Measurements from ENCODE around the gene CTNNA1. TPM values are rescaled to one million over a fixed set of nuclear protein-coding genes. Genes with fewer than 3 reads are reported as not detected.

The CTNNA1 gene
- total RNA-seq, 1 donor from 2014 or later, result 359 TPM

DNA sequence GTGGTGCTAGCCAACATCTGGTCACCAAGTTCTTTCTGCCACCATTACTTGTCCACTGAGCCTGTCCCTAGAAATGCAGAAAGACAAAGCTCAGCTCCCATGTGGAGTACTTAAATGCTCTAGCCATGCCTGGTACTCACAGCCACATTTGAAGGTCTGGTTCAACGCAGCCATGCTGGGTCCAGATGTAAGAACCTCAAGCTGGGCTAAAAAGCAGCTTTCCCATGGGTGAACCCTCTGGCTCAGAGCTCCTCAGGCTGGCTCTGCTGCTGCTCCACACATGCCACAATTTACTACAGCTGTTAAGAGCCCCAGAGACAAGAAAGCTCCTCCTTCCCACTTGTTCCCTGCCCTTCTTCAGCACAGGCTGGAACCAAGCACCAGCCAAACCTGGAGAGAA is 219.0 kb downstream of the CTNNA1 start:
- Histone ChIP-seq H2AFZ (ENCODE audit: low read depth, low read length) (no peak overlapping the region), H3K4me3 (ENCODE audit: insufficient read depth, low read depth, low read length) (no peak overlapping the region), H3K27me3 (ENCODE audit: insufficient read depth, low read length) (no peaks in the 10 kb centered on the region), H3K4me1 (ENCODE audit: insufficient read depth, low read length) (peaks cover 21% of the 10 kb centered on the region), H3K9ac (ENCODE audit: low read length) (no peak overlapping the region), H3K9me3 (ENCODE audit: insufficient read depth, low read depth, low read length) (no peaks in the 10 kb centered on the region), H3K79me2 (ENCODE audit: insufficient read depth, low read length) (no peaks in the 10 kb centered on the region), H3K4me2 (ENCODE audit: low read length) (no peak overlapping the region), H4K20me1 (ENCODE audit: insufficient read depth, low read length) (peaks cover 5% of the 10 kb centered on the region), H3K27ac (ENCODE audit: low read depth, low read length) (no peak overlapping the region), H3K36me3 (ENCODE audit: insufficient read depth, low read length) (no peaks in the 10 kb centered on the region)
- peaks cover 2% of the 10 kb centered on the region for H3K27me3 Mint-ChIP-seq (ENCODE audit: low read depth, unreplicated experiment)
- TF ChIP-seq EZH2 (IDR thresholded peaks at IDR 0.05; ENCODE audit: insufficient read depth, low read length), result no peak
- TF ChIP-seq CTCF (IDR thresholded peaks at IDR 0.05; ENCODE audit: insufficient read depth, low read depth, low read length), result no peak
- DNase-seq (ENCODE audit: low read depth) (no peak), FAIRE-seq (no peak)
- no peaks in the 10 kb centered on the region for H3K9me3 Mint-ChIP-seq (ENCODE audit: unreplicated experiment)
- peaks cover 14% of the 10 kb centered on the region for H3K36me3 Mint-ChIP-seq (ENCODE audit: low read depth, unreplicated experiment)
- H3K4me3 Mint-ChIP-seq (ENCODE audit: unreplicated experiment), result no peak overlapping the region
- peaks cover 39% of the 10 kb centered on the region for H3K4me1 Mint-ChIP-seq (ENCODE audit: low read depth, unreplicated experiment)
- H3K27ac Mint-ChIP-seq (ENCODE audit: unreplicated experiment), result no peak overlapping the region

- peaks cover 9% of the 10 kb centered on the region for H3K36me3 Mint-ChIP-seq (ENCODE audit: low read depth, unreplicated experiment)
- Histone ChIP-seq H2AFZ (ENCODE audit: low read depth, low read length) (no peak overlapping the region), H3K9me3 (ENCODE audit: insufficient read depth, low read depth, low read length) (no peaks in the 10 kb centered on the region), H3K36me3 (ENCODE audit: insufficient read depth, low read length) (no peaks in the 10 kb centered on the region), H3K4me2 (ENCODE audit: low read length) (no peak overlapping the region), H3K9ac (ENCODE audit: low read length) (no peak overlapping the region), H3K27ac (ENCODE audit: low read depth, low read length) (no peak overlapping the region), H3K4me1 (ENCODE audit: insufficient read depth, low read length) (peaks cover 22% of the 10 kb centered on the region), H3K4me3 (ENCODE audit: insufficient read depth, low read depth, low read length) (no peak overlapping the region), H3K27me3 (ENCODE audit: insufficient read depth, low read length) (no peaks in the 10 kb centered on the region), H4K20me1 (ENCODE audit: insufficient read depth, low read length) (peaks cover 3% of the 10 kb centered on the region), H3K79me2 (ENCODE audit: insufficient read depth, low read length) (no peaks in the 10 kb centered on the region)
- DNase-seq (ENCODE audit: low read depth), result no peak
- TF ChIP-seq CTCF (IDR thresholded peaks at IDR 0.05; ENCODE audit: insufficient read depth, low read depth, low read length), result no peak
- TF ChIP-seq EZH2 (IDR thresholded peaks at IDR 0.05; ENCODE audit: insufficient read depth, low read length), result no peak
- peaks cover 39% of the 10 kb centered on the region for H3K4me1 Mint-ChIP-seq (ENCODE audit: low read depth, unreplicated experiment)
- no peak for FAIRE-seq
- H3K27me3 Mint-ChIP-seq (ENCODE audit: low read depth, unreplicated experiment), result peaks cover 2% of the 10 kb centered on the region
- H3K9me3 Mint-ChIP-seq (ENCODE audit: unreplicated experiment), result no peaks in the 10 kb centered on the region
- H3K27ac Mint-ChIP-seq (ENCODE audit: unreplicated experiment), result no peak overlapping the region
- no peak overlapping the region for H3K4me3 Mint-ChIP-seq (ENCODE audit: unreplicated experiment)
Observed at GRCh38 chr5:138972836-138973235, 219.6 kb downstream of the CTNNA1 start.

DNA sequence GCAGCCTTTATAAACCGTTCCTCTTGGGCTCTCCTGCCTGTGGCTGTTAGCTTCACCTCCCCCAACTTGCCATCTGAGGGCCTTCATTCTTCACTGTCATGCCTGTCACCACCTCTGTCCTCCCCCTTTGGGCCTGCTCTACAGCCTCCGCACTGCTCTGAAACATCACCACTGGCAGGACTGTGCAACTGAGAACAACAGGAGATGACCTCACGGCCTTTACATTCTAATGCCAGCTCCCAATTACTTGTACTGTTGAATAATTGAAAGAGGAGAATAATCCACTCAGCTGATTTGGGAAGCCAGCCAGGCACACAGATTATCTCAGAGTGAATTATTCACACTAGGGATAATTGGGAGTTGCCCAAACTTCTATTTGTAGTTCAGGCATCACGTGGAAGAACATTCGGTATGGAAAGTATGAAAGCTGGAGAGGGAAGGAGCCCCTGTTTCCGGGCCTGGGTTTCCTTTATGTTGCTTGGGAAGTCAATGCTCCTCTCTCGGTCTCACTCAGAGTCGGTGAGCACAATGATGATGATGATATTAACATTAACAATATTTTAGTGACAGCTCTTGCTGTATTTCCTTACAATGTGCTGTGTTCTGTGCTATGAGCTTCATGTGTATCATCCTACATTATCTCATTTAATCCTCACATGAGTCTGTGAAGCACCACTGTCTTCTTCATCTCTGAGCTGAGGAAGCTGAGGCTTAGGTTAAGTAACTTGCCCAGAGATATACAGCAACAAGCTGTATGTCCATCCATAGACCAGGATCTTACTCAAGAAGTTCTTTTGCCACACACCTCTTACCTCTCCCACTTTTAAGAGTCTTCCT is 221.2 kb downstream of the CTNNA1 start:
- no peak overlapping the region for H2AFZ ChIP-seq (ENCODE audit: low read depth, low read length)
- no peaks in the 10 kb centered on the region for H3K79me2 ChIP-seq (ENCODE audit: insufficient read depth, low read length)
- DNase-seq (ENCODE audit: low read depth) (peak; percentile 77), FAIRE-seq (peak; percentile 73)
- Mint-ChIP-seq H3K27me3 (ENCODE audit: low read depth, unreplicated experiment) (peaks cover under 1% of the 10 kb centered on the region), H3K4me3 (ENCODE audit: unreplicated experiment) (peak overlapping the region; percentile 31), H3K27ac (ENCODE audit: unreplicated experiment) (peak overlapping the region; percentile 90), H3K4me1 (ENCODE audit: low read depth, unreplicated experiment) (peaks cover 43% of the 10 kb centered on the region), H3K9me3 (ENCODE audit: unreplicated experiment) (no peaks in the 10 kb centered on the region), H3K36me3 (ENCODE audit: low read depth, unreplicated experiment) (peaks cover 4% of the 10 kb centered on the region)
- no peak overlapping the region for H3K9ac ChIP-seq (ENCODE audit: low read length)
- H3K27me3 ChIP-seq (ENCODE audit: insufficient read depth, low read length), result no peaks in the 10 kb centered on the region
- no peak for TF ChIP-seq CTCF (IDR thresholded peaks at IDR 0.05; ENCODE audit: insufficient read depth, low read depth, low read length)
- no peak for TF ChIP-seq EZH2 (IDR thresholded peaks at IDR 0.05; ENCODE audit: insufficient read depth, low read length)
- H3K9me3 ChIP-seq (ENCODE audit: insufficient read depth, low read depth, low read length), result no peaks in the 10 kb centered on the region
- H3K36me3 ChIP-seq (ENCODE audit: insufficient read depth, low read length), result no peaks in the 10 kb centered on the region
- no peaks in the 10 kb centered on the region for H4K20me1 ChIP-seq (ENCODE audit: insufficient read depth, low read length)
- no peak overlapping the region for H3K4me3 ChIP-seq (ENCODE audit: insufficient read depth, low read depth, low read length)
- peak overlapping the region; percentile 53 for H3K27ac ChIP-seq (ENCODE audit: low read depth, low read length)
- H3K4me2 ChIP-seq (ENCODE audit: low read length), result peak overlapping the region; percentile 42
- H3K4me1 ChIP-seq (ENCODE audit: insufficient read depth, low read length), result peaks cover 27% of the 10 kb centered on the region

All from astrocyte (in vitro differentiated cells and primary cell).